SJCRH30 (cell line): ENCODE data around the gene GRHL3. TPM values are rescaled to one million over a fixed set of nuclear protein-coding genes. Genes with fewer than 3 reads are reported as not detected.

Source experiments
- DNase-seq, 2 experiments: peaks; one replicate each; pipeline ENCODE4 v3.0.0-alpha.2; 2015 to 2020
- H3K27ac ChIP-seq: fragments of 250-450 bp; sonication (Bioruptor Pico); 2 replicates; pipeline ENCODE4 v1.5.1; 2020; ENCODE audit warnings: mild to moderate bottlenecking, moderate library complexity
- H3K27me3 ChIP-seq: fragments of 250-450 bp; sonication (Bioruptor Pico); 2 replicates; pipeline ENCODE4 v1.5.1; 2020; ENCODE audit warnings: mild to moderate bottlenecking, moderate library complexity
- H3K36me3 ChIP-seq: fragments of 250-450 bp; sonication (Bioruptor Pico); 2 replicates; pipeline ENCODE4 v1.5.1; 2020; ENCODE audit warnings: mild to moderate bottlenecking, moderate library complexity
- H3K4me1 ChIP-seq: fragments of 250-450 bp; sonication (Bioruptor Pico); 2 replicates; pipeline ENCODE4 v1.5.1; 2020; ENCODE audit warnings: mild to moderate bottlenecking, moderate library complexity
- H3K4me3 ChIP-seq: fragments of 250-450 bp; sonication (Bioruptor Pico); 2 replicates; pipeline ENCODE4 v1.5.1; 2020; ENCODE audit warnings: mild to moderate bottlenecking, moderate library complexity
- H3K9me3 ChIP-seq: fragments of 250-450 bp; sonication (Bioruptor Pico); replicated peaks from 2 replicates; pipeline ENCODE4 v1.5.1; 2020; ENCODE audit warnings: mild to moderate bottlenecking, moderate library complexity
- total RNA-seq: library from RNA; depleted of rRNA; stranded (reverse); fragments of >200 nt; shearing (Covaris generic); gene quantifications from 2 replicates; pipeline ENCODE4 v1.2.3, GENCODE V29; 2014

The GRHL3 gene
- total RNA-seq, 1 experiment from 2014 or later, result not detected

DNA sequence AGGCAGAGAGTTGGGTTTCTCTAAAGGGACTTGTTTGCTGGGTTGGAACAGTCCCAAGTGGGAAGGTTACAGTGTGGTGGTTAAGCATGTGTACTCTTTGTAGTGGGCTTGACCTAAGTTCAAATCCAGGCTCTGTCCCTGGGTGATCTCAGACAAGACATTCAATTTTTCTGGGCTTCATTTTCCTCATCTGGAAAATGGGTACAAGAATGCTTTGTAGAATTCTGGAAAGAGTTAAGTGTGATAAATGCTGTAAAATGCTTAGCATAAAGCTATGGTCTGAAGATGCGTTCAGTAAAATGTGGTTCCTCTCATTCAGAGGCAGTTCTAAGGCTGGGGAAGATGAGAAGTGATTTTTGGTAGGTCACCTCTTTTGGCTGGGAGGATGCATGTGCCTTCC, 805 bp downstream of the GRHL3 start:
- no peak overlapping the region for H3K4me3 ChIP-seq
- peaks cover 37% of the 10 kb centered on the region for H3K27me3 ChIP-seq
- no peaks in the 10 kb centered on the region for H3K36me3 ChIP-seq
- no peak overlapping the region for H3K27ac ChIP-seq
- 0 out of 2 replicates have a peak, but pooled peaks cover 7% of the 10 kb centered on the region for H3K4me1 ChIP-seq
- no peaks in the 10 kb centered on the region for H3K9me3 ChIP-seq
- DNase-seq, result no peak

DNA sequence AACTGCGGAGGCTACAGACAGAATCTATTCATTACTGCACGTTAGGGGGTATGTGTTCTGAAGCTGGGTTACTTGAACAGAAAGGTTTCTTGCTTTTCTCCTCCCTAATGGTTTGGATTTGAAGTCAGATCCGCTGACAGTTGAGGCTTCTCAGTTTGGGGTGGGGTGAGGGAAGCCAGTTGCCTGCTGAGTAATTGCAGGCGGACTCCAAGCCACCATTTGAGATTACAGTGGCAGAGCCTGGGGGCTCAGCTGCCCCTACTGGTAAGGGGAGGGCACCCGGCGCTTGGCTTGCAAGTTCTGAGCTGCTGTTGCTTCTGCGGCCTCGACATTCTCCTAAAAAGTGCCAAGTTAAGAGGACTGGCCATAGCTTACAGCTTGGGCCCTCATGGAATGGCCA, 2.0 kb downstream of the GRHL3 start:
- no peak overlapping the region for H3K4me3 ChIP-seq
- H3K36me3 ChIP-seq, result no peaks in the 10 kb centered on the region
- H3K27ac ChIP-seq, result no peak overlapping the region
- 0 out of 2 replicates have a peak, but pooled peaks cover 7% of the 10 kb centered on the region for H3K4me1 ChIP-seq
- H3K27me3 ChIP-seq, result peaks cover 40% of the 10 kb centered on the region
- H3K9me3 ChIP-seq, result no peaks in the 10 kb centered on the region
- no peak for DNase-seq

DNA sequence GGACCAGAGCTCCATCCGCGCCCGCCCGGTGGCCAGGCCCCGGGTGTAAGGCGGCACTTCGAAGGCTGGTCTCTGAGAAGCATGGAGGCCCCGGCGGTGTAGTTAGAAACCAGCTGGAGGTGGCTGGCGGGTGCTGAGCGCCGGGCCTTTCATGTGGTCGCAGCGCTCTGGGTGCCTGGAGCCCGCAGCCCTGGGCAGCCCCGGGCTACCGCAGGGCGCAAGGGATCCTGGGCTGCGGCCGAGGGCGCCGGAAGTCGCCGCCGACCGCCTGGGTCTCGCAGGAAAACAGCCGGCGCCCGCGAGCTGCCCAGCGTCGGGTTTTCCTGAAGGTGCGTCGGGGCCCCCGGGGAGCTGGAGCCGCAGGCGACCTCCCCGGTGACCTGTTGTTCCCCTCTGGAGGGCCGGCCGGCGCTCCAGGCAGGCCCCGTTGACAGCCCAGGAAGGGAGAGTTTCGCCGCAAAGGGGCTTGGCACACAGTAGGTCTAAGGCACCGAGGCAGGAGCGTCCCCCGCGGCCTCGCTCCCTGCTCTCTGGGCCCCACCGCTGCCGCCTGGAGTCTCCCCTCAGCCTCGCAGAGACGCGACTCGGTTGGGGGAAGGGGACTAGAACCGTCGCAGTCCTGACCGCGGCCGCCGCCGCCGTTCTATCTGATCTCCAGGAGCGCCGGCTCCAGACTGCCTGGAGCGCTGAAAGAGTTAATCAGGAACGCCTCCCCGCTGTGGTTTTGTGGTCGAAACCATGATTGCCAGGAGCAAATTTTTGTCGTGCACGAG, 2.7 kb downstream of the GRHL3 start:
- no peaks in the 10 kb centered on the region for H3K36me3 ChIP-seq
- DNase-seq, result peak; percentile 71 to 76
- H3K27me3 ChIP-seq, result peaks cover 40% of the 10 kb centered on the region
- H3K27ac ChIP-seq, result no peak overlapping the region
- peak overlapping the region; percentile 6; the same call in 1 of the 2 replicates for H3K4me3 ChIP-seq
- no peaks in the 10 kb centered on the region for H3K9me3 ChIP-seq
- 0 out of 2 replicates have a peak, but pooled peaks cover 7% of the 10 kb centered on the region for H3K4me1 ChIP-seq

DNA sequence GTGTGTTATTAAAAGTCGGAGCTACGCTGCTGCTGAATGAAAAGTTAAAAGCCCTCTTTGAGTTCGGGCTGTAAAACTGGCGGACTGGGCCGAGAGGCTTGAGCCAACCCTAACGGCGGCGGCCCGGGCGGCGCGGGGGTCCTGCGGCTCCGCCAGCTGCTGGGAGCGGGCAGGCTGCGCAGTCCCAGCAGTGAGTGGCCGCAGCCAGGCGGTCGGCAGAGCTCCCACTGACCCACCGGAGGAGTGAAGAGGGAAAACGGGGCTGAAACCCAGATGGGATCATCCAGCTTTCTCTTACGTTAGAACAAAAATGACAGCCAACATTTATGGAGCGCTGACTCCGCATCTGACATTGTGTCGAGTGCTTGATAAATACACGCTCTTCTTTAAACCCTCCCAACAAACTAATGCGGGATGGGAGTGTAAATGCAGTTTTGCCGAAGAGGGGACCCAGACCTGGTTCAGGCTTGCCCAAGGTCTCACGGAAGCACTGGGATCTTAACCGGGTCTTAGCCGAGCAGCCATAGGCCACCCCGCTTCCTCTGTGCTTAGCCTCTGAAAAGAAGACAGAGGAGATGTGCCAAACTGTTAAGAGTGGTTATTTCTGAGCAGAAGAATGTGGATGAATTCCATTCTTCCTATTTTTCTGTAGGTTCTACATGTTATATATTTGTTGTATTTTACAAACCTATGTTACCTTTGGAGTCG, 3.5 kb downstream of the GRHL3 start:
- DNase-seq, result no peak
- Histone ChIP-seq H3K27ac (no peak overlapping the region), H3K27me3 (peaks cover 41% of the 10 kb centered on the region), H3K4me3 (peak overlapping the region; percentile 6; the same call in 1 of the 2 replicates), H3K36me3 (no peaks in the 10 kb centered on the region), H3K4me1 (0 out of 2 replicates have a peak, but pooled peaks cover 7% of the 10 kb centered on the region), H3K9me3 (no peaks in the 10 kb centered on the region)

DNA sequence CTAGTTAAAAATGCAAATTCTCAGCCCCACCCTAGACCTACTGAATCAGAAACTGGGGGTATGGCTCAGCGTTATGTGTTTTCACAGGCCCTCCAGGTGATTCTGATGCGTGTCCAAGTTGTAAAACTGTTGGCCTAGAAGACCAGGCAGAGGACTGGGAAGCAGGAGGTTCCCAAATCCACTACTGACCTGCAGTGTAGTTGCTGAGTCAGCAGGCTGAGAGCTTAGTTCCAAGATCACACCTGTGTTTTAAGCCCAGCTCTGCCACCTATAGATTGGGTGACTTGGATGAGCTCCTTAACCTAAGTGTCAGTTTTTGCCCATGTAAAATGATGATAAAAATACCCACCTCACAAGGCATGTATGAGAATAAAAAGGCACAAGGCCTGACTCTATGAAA, 4.1 kb downstream of the GRHL3 start:
- peaks cover 46% of the 10 kb centered on the region for H3K27me3 ChIP-seq
- H3K36me3 ChIP-seq, result no peaks in the 10 kb centered on the region
- 0 out of 2 replicates have a peak, but pooled peaks cover 7% of the 10 kb centered on the region for H3K4me1 ChIP-seq
- no peak for DNase-seq
- H3K9me3 ChIP-seq, result no peaks in the 10 kb centered on the region
- no peak overlapping the region for H3K4me3 ChIP-seq
- no peak overlapping the region for H3K27ac ChIP-seq

DNA sequence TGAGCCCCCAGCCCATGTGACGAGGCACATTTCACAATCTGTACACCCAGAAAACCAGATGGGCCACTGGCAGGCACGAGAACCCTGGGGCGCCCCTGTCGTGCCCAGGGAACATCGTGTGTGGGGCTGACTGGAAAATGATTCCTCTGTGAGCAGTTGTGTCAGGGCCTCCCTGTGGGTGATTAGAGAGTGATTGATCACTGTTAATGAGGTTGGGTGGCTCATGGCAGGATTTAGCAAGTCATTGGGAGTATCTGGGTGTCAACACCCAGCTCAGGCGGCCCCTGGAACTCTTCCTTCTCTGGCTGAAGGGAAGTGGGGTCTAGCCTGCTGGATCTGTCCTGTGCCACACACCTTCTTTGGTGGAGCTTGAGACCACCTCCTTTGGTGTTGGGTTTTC, 5.7 kb downstream of the GRHL3 start:
- Histone ChIP-seq H3K4me3 (no peak overlapping the region), H3K27me3 (peaks cover 46% of the 10 kb centered on the region), H3K9me3 (no peaks in the 10 kb centered on the region), H3K36me3 (no peaks in the 10 kb centered on the region), H3K27ac (no peak overlapping the region), H3K4me1 (0 out of 2 replicates have a peak, but pooled peaks cover 7% of the 10 kb centered on the region)
- DNase-seq, result no peak

DNA sequence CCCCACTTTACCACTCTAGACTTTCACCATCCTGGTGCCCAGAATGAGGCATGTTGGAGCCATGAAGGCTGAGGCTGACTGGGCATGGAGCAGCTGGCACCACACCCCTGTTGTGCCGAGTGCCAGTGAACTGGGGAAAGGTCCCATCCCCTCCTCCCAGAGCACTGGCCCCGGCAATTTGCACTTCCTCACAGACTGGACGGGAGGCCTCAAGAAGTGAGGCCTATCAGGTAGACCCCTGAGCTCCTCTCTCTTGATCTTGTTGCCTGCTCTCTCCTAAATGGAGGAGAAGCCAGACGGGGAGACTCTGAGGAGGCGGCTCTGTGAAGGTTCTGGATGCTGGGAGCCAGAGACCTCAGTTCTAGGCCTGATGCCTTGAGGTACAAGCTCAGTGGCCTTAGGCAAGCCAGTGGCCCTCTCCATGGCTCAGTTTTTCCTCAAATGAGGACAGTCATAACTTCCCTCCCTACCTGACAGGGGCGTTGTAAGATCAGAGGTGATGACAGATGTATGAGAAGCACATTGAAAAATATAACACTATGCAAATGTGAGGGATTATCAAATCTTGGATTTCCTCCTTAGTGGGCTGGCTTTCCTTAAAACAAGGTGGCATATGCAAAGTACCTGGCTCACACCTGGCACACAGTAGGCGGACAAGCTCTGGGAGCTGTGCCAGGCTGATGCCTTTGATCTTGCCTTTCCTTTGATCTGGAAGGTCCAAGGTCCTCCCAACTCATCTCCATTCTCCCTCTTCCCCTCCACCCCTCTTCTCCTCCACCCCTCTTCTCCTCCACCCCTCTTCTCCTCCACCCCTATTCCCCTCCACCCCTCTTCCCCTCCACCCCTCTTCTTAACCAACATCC, 6.7 kb downstream of the GRHL3 start:
- Histone ChIP-seq H3K27ac (no peak overlapping the region), H3K27me3 (peaks cover 43% of the 10 kb centered on the region), H3K4me3 (no peak overlapping the region), H3K4me1 (0 out of 2 replicates have a peak, but pooled peaks cover 7% of the 10 kb centered on the region), H3K9me3 (no peaks in the 10 kb centered on the region), H3K36me3 (no peaks in the 10 kb centered on the region)
- no peak for DNase-seq

DNA sequence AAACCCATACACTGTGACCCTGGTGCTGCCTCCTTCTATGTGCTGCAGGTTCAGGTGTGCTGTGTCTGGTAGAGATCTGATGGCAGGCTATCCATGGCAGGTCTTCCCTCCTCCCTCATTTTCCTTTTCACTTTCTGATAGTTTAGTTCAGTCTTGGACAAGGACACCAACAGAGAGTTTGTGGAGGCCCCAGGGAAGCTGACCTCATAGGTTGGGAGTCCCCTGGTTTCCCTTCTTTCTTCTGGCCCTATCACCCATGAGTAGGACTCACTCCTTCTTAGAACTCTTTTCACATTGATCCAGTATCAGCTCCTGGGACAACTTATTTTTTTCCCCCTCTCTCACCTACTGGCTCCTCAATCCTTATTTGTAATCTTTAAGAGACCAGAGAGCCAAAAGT, 8.3 kb downstream of the GRHL3 start:
- Histone ChIP-seq H3K9me3 (no peaks in the 10 kb centered on the region), H3K27me3 (peaks cover 39% of the 10 kb centered on the region), H3K27ac (no peak overlapping the region), H3K36me3 (no peaks in the 10 kb centered on the region), H3K4me3 (no peak overlapping the region), H3K4me1 (0 out of 2 replicates have a peak, but pooled peaks cover 6% of the 10 kb centered on the region)
- DNase-seq, result no peak

DNA sequence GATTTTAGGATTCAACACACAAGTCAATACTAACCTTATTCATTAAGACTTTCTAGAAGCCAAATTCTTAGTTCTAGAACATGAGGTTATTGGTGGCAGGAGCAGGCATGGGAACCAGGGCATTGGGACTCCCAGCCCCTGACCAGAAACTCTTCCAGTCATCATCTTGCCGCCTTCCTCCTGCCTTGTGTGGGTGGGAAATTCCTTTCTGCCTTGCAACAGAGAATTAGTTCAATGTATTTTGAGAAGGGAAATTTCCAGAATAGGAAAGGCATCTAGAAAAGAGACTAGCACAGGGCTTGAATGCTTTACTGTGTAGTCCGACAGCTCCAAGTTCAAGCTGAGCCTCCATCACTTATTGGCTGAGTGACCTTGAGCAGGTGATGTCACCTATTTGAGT, 8.7 kb downstream of the GRHL3 start:
- peaks cover 39% of the 10 kb centered on the region for H3K27me3 ChIP-seq
- no peaks in the 10 kb centered on the region for H3K36me3 ChIP-seq
- H3K9me3 ChIP-seq, result no peaks in the 10 kb centered on the region
- 0 out of 2 replicates have a peak, but pooled peaks cover 2% of the 10 kb centered on the region for H3K4me1 ChIP-seq
- H3K27ac ChIP-seq, result no peak overlapping the region
- no peak for DNase-seq
- no peak overlapping the region for H3K4me3 ChIP-seq

DNA sequence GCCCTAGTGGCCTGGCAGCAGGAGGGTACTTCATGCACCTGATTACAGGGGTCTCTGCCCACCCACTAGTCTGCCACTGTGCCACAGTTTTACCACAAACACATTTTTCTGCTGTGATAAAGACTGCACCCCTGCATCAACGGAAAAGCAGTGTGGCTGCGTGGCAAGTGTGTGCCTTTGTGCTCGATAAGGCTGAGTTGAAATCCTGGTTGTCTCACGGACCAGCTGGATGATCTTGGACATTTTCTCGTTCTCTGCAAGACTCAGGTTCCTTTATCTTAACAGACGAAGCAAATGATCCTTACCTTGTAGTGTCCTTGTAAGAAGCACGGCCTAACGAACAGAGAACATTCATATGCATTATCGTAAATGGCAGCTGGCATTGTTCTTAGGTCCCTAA, 10.2 kb downstream of the GRHL3 start:
- no peaks in the 10 kb centered on the region for H3K36me3 ChIP-seq
- no peak for DNase-seq
- no peak overlapping the region for H3K4me3 ChIP-seq
- no peaks in the 10 kb centered on the region for H3K4me1 ChIP-seq
- H3K27ac ChIP-seq, result no peak overlapping the region
- peaks cover 27% of the 10 kb centered on the region for H3K27me3 ChIP-seq
- H3K9me3 ChIP-seq, result no peaks in the 10 kb centered on the region

DNA sequence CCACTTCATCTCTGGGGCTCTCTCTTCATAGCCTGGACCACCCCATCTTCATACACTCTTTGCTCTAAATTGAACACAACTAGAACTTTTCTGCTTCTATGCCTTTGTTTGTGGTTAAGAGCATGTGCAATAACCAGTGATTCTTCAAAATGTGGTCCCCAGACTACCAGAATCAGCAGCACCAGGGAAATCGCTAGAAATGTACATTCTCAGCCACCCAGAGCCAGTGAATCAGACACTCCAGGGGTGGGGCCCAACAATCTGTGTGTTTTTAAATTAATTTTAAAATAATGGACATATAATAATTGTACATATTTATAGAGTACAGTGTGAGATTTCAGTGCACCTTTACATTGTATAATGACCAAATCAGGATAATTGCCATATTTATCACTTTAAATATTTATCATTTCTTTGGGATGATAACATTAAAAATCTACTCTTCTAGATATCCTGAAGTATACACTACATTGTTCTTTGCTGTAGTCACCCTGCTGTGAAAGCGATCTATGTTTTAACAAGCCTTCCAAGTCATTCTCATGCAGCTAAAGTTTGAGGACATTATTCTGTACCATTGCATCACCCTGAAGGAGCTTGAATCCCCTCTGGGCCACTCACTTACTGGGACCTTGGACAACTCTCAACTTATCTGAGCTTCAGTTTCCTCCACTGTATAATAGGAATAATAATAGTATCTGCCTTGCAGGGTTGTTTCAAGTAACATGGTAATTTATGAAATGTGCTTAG, 10.8 kb downstream of the GRHL3 start:
- DNase-seq, result no peak
- no peak overlapping the region for H3K4me3 ChIP-seq
- no peak overlapping the region for H3K27ac ChIP-seq
- H3K9me3 ChIP-seq, result no peaks in the 10 kb centered on the region
- no peaks in the 10 kb centered on the region for H3K4me1 ChIP-seq
- peaks cover 25% of the 10 kb centered on the region for H3K27me3 ChIP-seq
- H3K36me3 ChIP-seq, result no peaks in the 10 kb centered on the region

DNA sequence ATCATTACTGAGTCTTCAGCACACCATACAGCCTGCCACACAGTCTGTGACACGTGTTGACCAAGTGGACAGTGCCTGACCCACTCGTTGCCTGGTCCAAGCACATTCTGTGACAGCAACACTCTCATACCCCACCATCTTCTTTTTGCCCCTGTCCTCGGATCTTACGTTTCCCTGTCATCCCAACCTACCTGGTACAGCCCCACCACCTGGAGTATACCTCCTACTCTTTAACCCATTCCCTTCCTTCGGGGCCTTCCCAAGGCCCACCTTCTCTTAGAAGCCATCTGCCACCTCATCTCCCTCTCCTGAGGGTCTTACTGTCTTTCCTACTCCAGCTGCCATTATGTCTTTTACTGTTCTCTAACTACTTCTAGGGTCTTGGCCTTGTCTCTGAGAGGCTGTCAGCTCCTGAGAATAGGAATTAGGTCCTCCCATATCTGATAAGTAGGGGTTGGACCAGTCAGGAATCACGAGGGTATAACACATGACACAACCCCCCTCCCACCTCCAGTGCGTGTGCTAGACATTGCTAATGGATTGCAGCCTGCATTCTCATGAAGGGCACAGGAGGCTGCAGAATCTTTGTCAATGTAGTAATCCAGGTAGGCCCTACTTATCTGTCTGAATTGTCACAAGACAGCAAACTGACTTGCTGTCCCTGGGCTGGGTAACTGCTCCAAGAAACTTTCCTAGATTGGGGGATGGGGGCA, 13.0 kb downstream of the GRHL3 start:
- Histone ChIP-seq H3K27ac (no peak overlapping the region), H3K36me3 (no peaks in the 10 kb centered on the region), H3K9me3 (no peaks in the 10 kb centered on the region), H3K4me3 (no peak overlapping the region), H3K27me3 (peaks cover 19% of the 10 kb centered on the region; the same call in 1 of the 2 replicates), H3K4me1 (no peaks in the 10 kb centered on the region)
- DNase-seq, result no peak

DNA sequence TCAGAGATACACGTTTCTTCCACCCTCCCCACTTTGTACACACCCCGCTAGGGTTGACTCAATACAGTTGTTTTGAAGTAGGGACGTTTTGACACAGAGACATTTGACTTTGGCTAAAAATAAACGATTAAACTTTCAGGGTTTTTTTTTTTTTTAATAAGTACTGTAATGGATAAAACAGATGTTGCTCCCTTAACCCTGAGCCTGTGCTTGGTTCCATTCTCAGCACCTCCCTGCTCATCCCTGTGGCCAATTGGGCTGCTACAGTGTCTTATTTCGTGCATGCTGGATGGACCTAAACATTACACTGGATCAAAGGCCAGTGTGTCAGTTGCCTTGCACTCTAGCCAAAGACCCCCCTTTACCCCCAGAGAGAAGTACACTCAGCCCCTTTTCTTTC, 16.9 kb downstream of the GRHL3 start:
- DNase-seq, result no peak
- no peaks in the 10 kb centered on the region for H3K36me3 ChIP-seq
- H3K27ac ChIP-seq, result no peak overlapping the region
- H3K4me1 ChIP-seq, result no peaks in the 10 kb centered on the region
- no peak overlapping the region for H3K4me3 ChIP-seq
- no peaks in the 10 kb centered on the region for H3K9me3 ChIP-seq
- peaks cover 21% of the 10 kb centered on the region; the same call in 1 of the 2 replicates for H3K27me3 ChIP-seq
